ENCODE data around the gene HOATZ. TPM values are rescaled to one million over a fixed set of nuclear protein-coding genes. Genes with fewer than 3 reads are reported as not detected.

Gene HOATZ
- total and polyA plus RNA-seq, 2 experiments from 2014 or later = not detected

GRCh38 chr11:111500481-111500880 lies 14.1 kb upstream of the HOATZ start:
- Histone ChIP-seq H3K27ac (no peak overlapping the region), H3K36me3 (ENCODE audit: low read depth) (no peaks in the 10 kb centered on the region), H4K20me1 (ENCODE audit: insufficient read depth) (no peaks in the 10 kb centered on the region), H2AFZ (no peak overlapping the region), H3K9ac (no peak overlapping the region), H3K9me2 (ENCODE audit: insufficient read depth) (no peaks in the 10 kb centered on the region; the same call in 1 of the 2 replicates), H3K4me1 (ENCODE audit: insufficient read depth) (no peaks in the 10 kb centered on the region), H3K79me2 (ENCODE audit: insufficient read depth) (no peaks in the 10 kb centered on the region), H3K27me3 (replicated peaks; ENCODE audit: insufficient read depth) (no peaks in the 10 kb centered on the region), H3K9me3 (ENCODE audit: low read depth) (no peaks in the 10 kb centered on the region), H3F3A (ENCODE audit: insufficient read depth) (no peaks in the 10 kb centered on the region), H3K4me2 (ENCODE audit: unreplicated experiment) (no peak overlapping the region), H3K4me3 (no peak overlapping the region)
- 87 to 100% methylated on average over 1 of the region's 1 CpG for WGBS, 2 experiments (ENCODE audit: low coverage in 1 of 2, low lambda C conversion rate in 2 of 2, missing lambda C conversion rate in 2 of 2)
- no peak for DNase-seq
- in situ Hi-C loops (cut with MboI) = no loop called here
- no peak for TF ChIP-seq EZH2 (IDR thresholded peaks at IDR 0.05; ENCODE audit: insufficient read depth, poor library complexity, severe bottlenecking)
- no peak for TF ChIP-seq EZH2phosphoT487 (IDR thresholded peaks at IDR 0.05; ENCODE audit: insufficient read depth, low read depth)

- H3K9me2 ChIP-seq (ENCODE audit: insufficient read depth) = no peaks in the 10 kb centered on the region; the same call in 1 of the 2 replicates
- no peaks in the 10 kb centered on the region for H3K4me1 ChIP-seq (ENCODE audit: insufficient read depth)
- H3K9me3 ChIP-seq (ENCODE audit: low read depth) = no peaks in the 10 kb centered on the region
- no peaks in the 10 kb centered on the region for H3K27me3 ChIP-seq (replicated peaks; ENCODE audit: insufficient read depth)
- no peaks in the 10 kb centered on the region for H4K20me1 ChIP-seq (ENCODE audit: insufficient read depth)
- no peak overlapping the region for H3K27ac ChIP-seq
- no peaks in the 10 kb centered on the region for H3F3A ChIP-seq (ENCODE audit: insufficient read depth)
- no peak overlapping the region for H2AFZ ChIP-seq
- no peak overlapping the region for H3K4me2 ChIP-seq (ENCODE audit: unreplicated experiment)
- no peak overlapping the region for H3K4me3 ChIP-seq
- no peak overlapping the region for H3K9ac ChIP-seq
- in situ Hi-C loops (cut with MboI) = no loop called here
- WGBS, 2 experiments (ENCODE audit: low coverage in 1 of 2, low lambda C conversion rate in 2 of 2, missing lambda C conversion rate in 2 of 2) = 89 to 97% methylated on average over 1 of the region's 1 CpG
- DNase-seq = no peak
- no peaks in the 10 kb centered on the region for H3K79me2 ChIP-seq (ENCODE audit: insufficient read depth)
- no peaks in the 10 kb centered on the region for H3K36me3 ChIP-seq (ENCODE audit: low read depth)
- TF ChIP-seq EZH2phosphoT487 (IDR thresholded peaks at IDR 0.05; ENCODE audit: insufficient read depth, low read depth) (no peak), EZH2 (IDR thresholded peaks at IDR 0.05; ENCODE audit: insufficient read depth, poor library complexity, severe bottlenecking) (no peak)
Measured at GRCh38 chr11:111502611-111503010, 12.0 kb upstream of the HOATZ start.

DNA sequence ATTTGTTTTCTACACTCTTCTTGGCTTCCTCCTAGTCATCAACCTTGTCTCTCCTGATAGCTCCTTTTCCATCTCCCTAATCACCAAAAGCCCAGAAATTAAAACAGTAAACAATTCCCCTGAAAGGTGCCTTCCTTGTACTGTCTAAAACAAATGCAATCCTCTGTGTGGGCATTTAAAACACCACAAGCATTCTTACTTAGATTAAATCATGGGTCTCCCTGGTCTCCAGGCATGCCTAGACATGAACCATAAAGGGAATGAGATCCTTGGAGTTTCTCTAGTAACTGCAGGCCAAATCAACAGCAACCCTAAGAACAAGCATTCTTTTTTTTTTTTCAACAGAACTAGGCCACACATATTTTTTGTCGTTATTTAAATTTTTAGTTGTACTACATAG lies 4.3 kb upstream of the HOATZ start:
- in situ Hi-C loops (cut with MboI) = no loop called here
- H3K4me3 ChIP-seq = no peak overlapping the region
- H3K36me3 ChIP-seq (ENCODE audit: low read depth) = no peaks in the 10 kb centered on the region
- no peaks in the 10 kb centered on the region for H3K9me2 ChIP-seq (ENCODE audit: insufficient read depth)
- 0 out of 2 replicates have a peak, but pooled peaks cover under 1% of the 10 kb centered on the region for H3F3A ChIP-seq (ENCODE audit: insufficient read depth)
- H3K27me3 ChIP-seq (replicated peaks; ENCODE audit: insufficient read depth) = no peaks in the 10 kb centered on the region
- H3K9ac ChIP-seq = no peak overlapping the region
- no peaks in the 10 kb centered on the region for H3K9me3 ChIP-seq (ENCODE audit: low read depth)
- 95 to 98% methylated on average over 1 of the region's 1 CpG for WGBS, 2 experiments (ENCODE audit: low coverage in 1 of 2, low lambda C conversion rate in 2 of 2, missing lambda C conversion rate in 2 of 2)
- TF ChIP-seq EZH2phosphoT487 (IDR thresholded peaks at IDR 0.05; ENCODE audit: insufficient read depth, low read depth) (no peak), EZH2 (IDR thresholded peaks at IDR 0.05; ENCODE audit: insufficient read depth, poor library complexity, severe bottlenecking) (no peak)
- no peak overlapping the region for H3K4me2 ChIP-seq (ENCODE audit: unreplicated experiment)
- no peak for DNase-seq
- H2AFZ ChIP-seq = peak overlapping the region; percentile 47
- H3K4me1 ChIP-seq (ENCODE audit: insufficient read depth) = peaks cover 6% of the 10 kb centered on the region; the same call in 1 of the 2 replicates
- no peak overlapping the region for H3K27ac ChIP-seq
- no peaks in the 10 kb centered on the region for H3K79me2 ChIP-seq (ENCODE audit: insufficient read depth)
- no peaks in the 10 kb centered on the region for H4K20me1 ChIP-seq (ENCODE audit: insufficient read depth)

DNA sequence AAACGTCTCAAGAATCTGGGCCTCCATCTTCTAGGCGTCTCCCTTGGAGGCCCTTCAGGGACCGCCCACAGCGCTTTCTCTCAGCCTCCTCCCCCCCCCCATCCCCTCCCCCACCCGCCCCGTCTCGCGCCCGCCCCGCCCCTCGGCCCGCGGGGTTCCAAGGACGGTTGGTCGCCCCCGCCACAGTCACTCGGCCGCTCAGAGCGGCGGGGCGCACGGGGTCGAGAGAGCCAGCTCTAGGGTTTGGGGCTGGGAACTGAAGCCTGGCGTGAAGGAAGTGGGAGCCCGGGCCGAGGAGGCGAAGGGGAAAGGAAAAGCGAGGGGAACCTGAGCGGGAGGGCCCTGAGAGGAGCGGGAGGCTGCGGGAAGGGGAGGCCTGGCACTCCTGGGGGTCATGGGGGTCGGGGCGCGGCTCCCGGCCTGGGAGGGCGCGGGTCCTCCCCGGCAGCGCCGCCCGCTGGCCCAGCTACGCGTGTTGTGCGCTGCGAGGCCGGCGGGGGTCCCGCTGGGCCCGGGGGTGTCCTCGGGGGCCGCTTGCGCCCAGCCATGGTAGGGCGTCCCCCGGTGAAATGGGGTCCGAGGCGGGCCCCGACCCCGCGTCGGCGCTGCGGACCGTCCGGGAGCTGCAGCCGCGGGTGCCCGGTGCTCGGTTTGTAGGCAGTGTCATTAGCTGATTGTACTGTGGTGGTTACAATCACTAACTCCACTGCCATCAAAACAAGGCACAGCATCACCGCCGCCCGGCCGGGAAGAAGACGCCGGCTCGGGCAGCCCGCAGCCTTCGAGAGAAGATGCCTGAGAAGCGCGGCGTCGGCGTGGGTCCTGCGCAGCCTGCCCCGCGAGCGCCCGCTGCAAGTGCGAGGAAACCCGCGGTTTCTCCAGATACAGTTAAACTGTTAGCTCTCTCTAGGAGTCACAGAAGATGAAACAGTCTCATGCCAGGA lies 2.0 kb upstream of the HOATZ start, which contains the start of gene BTG4:
Gene BTG4, minus strand, starts transcription at position 91 of the 944 bp plus-strand sequence. CDS start 13,610 bp downstream, outside the sequence.
- Histone ChIP-seq H3F3A (ENCODE audit: insufficient read depth) (0 out of 2 replicates have a peak, but pooled peaks cover 4% of the 10 kb centered on the region), H3K4me1 (ENCODE audit: insufficient read depth) (peaks cover 6% of the 10 kb centered on the region; the same call in 1 of the 2 replicates), H2AFZ (peak within 1 kb of the TSS; percentile 85), H3K9me2 (ENCODE audit: insufficient read depth) (no peaks in the 10 kb centered on the region), H3K4me3 (peak within 1 kb of the TSS; percentile 64), H3K27me3 (replicated peaks; ENCODE audit: insufficient read depth) (no peaks in the 10 kb centered on the region), H3K27ac (no peak within 1 kb of the TSS), H4K20me1 (ENCODE audit: insufficient read depth) (no peaks in the 10 kb centered on the region), H3K9ac (peak within 1 kb of the TSS; percentile 77), H3K36me3 (ENCODE audit: low read depth) (no peaks in the 10 kb centered on the region), H3K9me3 (ENCODE audit: low read depth) (no peaks in the 10 kb centered on the region), H3K79me2 (ENCODE audit: insufficient read depth) (no peaks in the 10 kb centered on the region), H3K4me2 (ENCODE audit: unreplicated experiment) (peak within 1 kb of the TSS; percentile 67)
- WGBS, 2 experiments (ENCODE audit: low coverage in 1 of 2, low lambda C conversion rate in 2 of 2, missing lambda C conversion rate in 2 of 2) = 2 to 3% methylated on average over 46 to 56 of the region's 90 CpGs
- no peak for TF ChIP-seq EZH2 (IDR thresholded peaks at IDR 0.05; ENCODE audit: insufficient read depth, poor library complexity, severe bottlenecking)
- TF ChIP-seq EZH2phosphoT487 (IDR thresholded peaks at IDR 0.05; ENCODE audit: insufficient read depth, low read depth) = no peak
- in situ Hi-C loops (cut with MboI) = no loop called here
- peak; percentile 78 for DNase-seq
